HG03095 (cell line): Measurements from ENCODE around the gene FHIP1B.
A peak's percentile ranks its signal among the peaks of the same experiment; 100 is the strongest.
"Not testable (repeated sequence)": the region's sequence is repeated elsewhere in the genome, so short reads cannot be mapped to it uniquely, and the experiment has no call there.

Experiments
- ATAC-seq: cut with Tn5 transposase; IDR thresholded peaks from one replicate; pipeline ENCODE4 v1.9.1; 2021; ENCODE audit warnings: moderate library complexity; ENCODE audit not compliant: unreplicated experiment

The FHIP1B gene

GRCh38 chr11:6234387-6235107, at the start of gene FHIP1B:
Gene FHIP1B (minus strand): TSS chr11:6234636. CDS start chr11:6224516, 10,120 bp downstream.
- ATAC-seq = peak; percentile 95

GRCh38 chr11:6283453-6284023, 49.1 kb upstream of the FHIP1B start:
- no peak for ATAC-seq

GRCh38 chr11:6280809-6281208, 46.4 kb upstream of the FHIP1B start:
- not testable (repeated sequence) for ATAC-seq

GRCh38 chr11:6273188-6273587, 38.8 kb upstream of the FHIP1B start:
- no peak for ATAC-seq

- ATAC-seq = no peak
Measured at GRCh38 chr11:6271598-6271997, 37.2 kb upstream of the FHIP1B start.

- no peak for ATAC-seq
Measured at GRCh38 chr11:6270584-6271246, 36.3 kb upstream of the FHIP1B start.

GRCh38 chr11:6269994-6270393, 35.6 kb upstream of the FHIP1B start:
- no peak for ATAC-seq

- ATAC-seq = no peak
Measured at GRCh38 chr11:6268820-6269219, 34.4 kb upstream of the FHIP1B start.

GRCh38 chr11:6263662-6264061, 29.2 kb upstream of the FHIP1B start:
- ATAC-seq = no peak

- no peak for ATAC-seq
Measured at GRCh38 chr11:6260207-6260726, 25.8 kb upstream of the FHIP1B start.

GRCh38 chr11:6258571-6259081, 24.2 kb upstream of the FHIP1B start:
- no peak for ATAC-seq

- ATAC-seq = no peak
Measured at GRCh38 chr11:6258141-6258540, 23.7 kb upstream of the FHIP1B start.

- ATAC-seq = peak; percentile 76
Measured at GRCh38 chr11:6253197-6253596, 18.8 kb upstream of the FHIP1B start.

- no peak for ATAC-seq
Measured at GRCh38 chr11:6251990-6252473, 17.6 kb upstream of the FHIP1B start.

- ATAC-seq = peak; percentile 59
Measured at GRCh38 chr11:6251120-6251733, 16.8 kb upstream of the FHIP1B start.

GRCh38 chr11:6249770-6250555, 15.5 kb upstream of the FHIP1B start:
- no peak for ATAC-seq

- ATAC-seq = not testable (repeated sequence)
Measured at GRCh38 chr11:6248897-6249296, 14.5 kb upstream of the FHIP1B start.

- ATAC-seq = no peak
Measured at GRCh38 chr11:6248248-6248647, 13.8 kb upstream of the FHIP1B start.

GRCh38 chr11:6245536-6245935, 11.1 kb upstream of the FHIP1B start:
- ATAC-seq = no peak

- no peak for ATAC-seq
Measured at GRCh38 chr11:6241316-6241715, 6.9 kb upstream of the FHIP1B start.
